H1 (cell line): ENCODE measurements around the gene DDX55. TPM values are rescaled to one million over a fixed set of nuclear protein-coding genes. Genes with fewer than 3 reads are reported as not detected.

Source experiments
- CTCF ChIA-PET: fragments of 300-600 bp; sonication (Branson Sonifier 250); formaldehyde crosslinking; loops from one replicate; lab custom pipeline; 2021; ENCODE audit not compliant: partially characterized antibody; lab: Charles Lee
- POLR2A ChIA-PET: fragments of 300-600 bp; sonication (Branson Sonifier 250); formaldehyde crosslinking; loops from one replicate; lab custom pipeline; 2021; ENCODE audit warnings: inconsistent platforms; ENCODE audit not compliant: partially characterized antibody; lab: Charles Lee
- DNase-seq, 2 experiments: peaks; one replicate each; pipeline versions ENCODE4 v3.0.0 to v3.0.0-alpha.2; 2010 to 2022; ENCODE audit warnings: low spot score in 2 of 2, low read depth in 1 of 2, mixed read lengths in 1 of 2
- FAIRE-seq: peaks from 2 replicates; lab custom pipeline; 2011; peaks lifted over from hg19 to GRCh38; lab: Jason Lieb, UNC
- H2AFZ ChIP-seq: 2 replicates; pipeline ENCODE4 v1.8.1; 2012; ENCODE audit warnings: low read length, inconsistent platforms
- H2AK5ac ChIP-seq: 2 replicates; pipeline ENCODE4 v1.6.1; 2013; ENCODE audit warnings: low read depth, low read length
- H2BK120ac ChIP-seq: replicated peaks from 2 replicates; pipeline ENCODE3; 2013; ENCODE audit warnings: low read depth, low read length, inconsistent platforms
- H2BK12ac ChIP-seq: 2 replicates; pipeline ENCODE4 v1.6.1; 2013; ENCODE audit warnings: low read depth, low read length
- H2BK15ac ChIP-seq: 2 replicates; pipeline ENCODE4 v1.6.1; 2013; ENCODE audit warnings: low read length
- H2BK20ac ChIP-seq: 2 replicates; pipeline ENCODE4 v1.6.1; 2013; ENCODE audit warnings: low read length
- H2BK5ac ChIP-seq: 2 replicates; pipeline ENCODE4 v1.6.1; 2013; ENCODE audit warnings: low read depth, low read length
- H3K14ac ChIP-seq: 2 replicates; pipeline ENCODE4 v1.6.1; 2013; ENCODE audit warnings: inconsistent platforms; ENCODE audit not compliant: insufficient read length
- H3K18ac ChIP-seq: 2 replicates; pipeline ENCODE4 v1.6.1; 2013; ENCODE audit warnings: low read length; ENCODE audit errors: extremely low read depth
- H3K23ac ChIP-seq: 2 replicates; pipeline ENCODE4 v1.6.1; 2013; ENCODE audit warnings: inconsistent platforms; ENCODE audit not compliant: insufficient read length
- H3K23me2 ChIP-seq: 2 replicates; pipeline ENCODE4 v1.6.1; 2013; ENCODE audit warnings: low read depth, low read length
- H3K27ac ChIP-seq: 2 replicates; pipeline ENCODE4 v1.6.1; 2011; ENCODE audit warnings: low read depth, low read length, inconsistent platforms
- H3K27me3 ChIP-seq, 4 experiments: replicated peaks in 1 of 4; 1 replicate in 1 of 4; 2 replicates in 3 of 4; pipeline versions ENCODE4 v1.6.1 to v1.8.1; 2011 to 2013; ENCODE audit warnings: low read length in 3 of 4, mild to moderate bottlenecking in 3 of 4, inconsistent platforms in 2 of 4, mixed read lengths in 2 of 4, moderate library complexity in 1 of 4; ENCODE audit not compliant: control insufficient read depth in 3 of 4, insufficient read depth in 3 of 4; ENCODE audit errors: extremely low read depth in 1 of 4
- H3K36me3 ChIP-seq, 4 experiments: 2 replicates each; pipeline versions ENCODE4 v1.6.1 to v1.8.1; 2011 to 2013; ENCODE audit warnings: mild to moderate bottlenecking in 4 of 4, low read length in 3 of 4, moderate library complexity in 2 of 4, control low read depth in 1 of 4, inconsistent platforms in 1 of 4; ENCODE audit not compliant: insufficient read depth in 4 of 4, control insufficient read depth in 2 of 4
- H3K4ac ChIP-seq: replicated peaks from 2 replicates; pipeline ENCODE3; 2013; ENCODE audit warnings: low read length, low read depth, mixed read lengths, inconsistent platforms; ENCODE audit not compliant: insufficient read length
- H3K4me1 ChIP-seq, 4 experiments: replicated peaks in 1 of 4; 1 replicate in 1 of 4; 2 replicates in 3 of 4; pipeline versions ENCODE4 v1.6.1 to v1.8.1; 2011 to 2013; ENCODE audit warnings: low read length in 3 of 4, inconsistent platforms in 2 of 4, mixed read lengths in 1 of 4; ENCODE audit not compliant: insufficient read depth in 4 of 4, control insufficient read depth in 3 of 4
- H3K4me2 ChIP-seq, 2 experiments: 2 replicates each; pipeline versions ENCODE4 v1.6.1 to v1.8.1; 2011 to 2013; ENCODE audit warnings: low read depth in 2 of 2, low read length in 2 of 2, control low read depth in 1 of 2, inconsistent platforms in 1 of 2, mild to moderate bottlenecking in 1 of 2; ENCODE audit not compliant: insufficient read depth in 1 of 2
- H3K4me3 ChIP-seq, 4 experiments: fragments of 200-600, 300-600 bp in 1 of 4; sonication (generic), shearing (Covaris generic), sonication (Bioruptor Twin) in 1 of 4; 2 replicates each; pipeline versions ENCODE4 v1.5.1 to v1.8.1; 2011 to 2016; ENCODE audit warnings: low read length in 4 of 4, low read depth in 3 of 4, control low read depth in 2 of 4, inconsistent platforms in 2 of 4, mild to moderate bottlenecking in 2 of 4, mixed read lengths in 1 of 4, moderate library complexity in 1 of 4; ENCODE audit not compliant: insufficient read depth in 2 of 4; ENCODE audit errors: extremely low read depth in 1 of 4
- H3K56ac ChIP-seq: replicated peaks from 2 replicates; pipeline ENCODE3; 2013; ENCODE audit warnings: low read depth, mild to moderate bottlenecking, mixed read lengths, low read length, inconsistent platforms; ENCODE audit not compliant: insufficient read length
- H3K79me1 ChIP-seq: 2 replicates; pipeline ENCODE4 v1.6.1; 2013; ENCODE audit warnings: low read depth, low read length, control low read depth
- H3K79me2 ChIP-seq, 2 experiments: 2 replicates each; pipeline versions ENCODE4 v1.6.1 to v1.8.1; 2012 to 2013; ENCODE audit warnings: low read length in 2 of 2, mild to moderate bottlenecking in 2 of 2, inconsistent platforms in 1 of 2; ENCODE audit not compliant: insufficient read depth in 2 of 2, control insufficient read depth in 1 of 2
- H3K9ac ChIP-seq, 4 experiments: replicated peaks in 1 of 4; 1 replicate in 1 of 4; 2 replicates in 3 of 4; pipeline versions ENCODE4 v1.6.1 to v1.8.1; 2011 to 2013; ENCODE audit warnings: low read depth in 3 of 4, low read length in 3 of 4, control low read depth in 2 of 4, mild to moderate bottlenecking in 2 of 4, moderate library complexity in 2 of 4, inconsistent platforms in 1 of 4; ENCODE audit errors: extremely low read depth in 1 of 4
- H3K9me3 ChIP-seq, 2 experiments: 2 replicates each; pipeline versions ENCODE4 v1.6.1 to v1.8.1; 2012 to 2013; ENCODE audit warnings: mild to moderate bottlenecking in 2 of 2, moderate library complexity in 2 of 2, control low read depth in 1 of 2, inconsistent platforms in 1 of 2, low read depth in 1 of 2, low read length in 1 of 2, mixed read lengths in 1 of 2; ENCODE audit not compliant: insufficient read depth in 2 of 2
- H4K20me1 ChIP-seq, 2 experiments: replicated peaks in 1 of 2; 2 replicates each; pipeline versions ENCODE3 to v1.8.1; 2011 to 2013; ENCODE audit warnings: inconsistent platforms in 2 of 2, low read length in 2 of 2, mild to moderate bottlenecking in 1 of 2; ENCODE audit not compliant: insufficient read depth in 2 of 2, control insufficient read depth in 1 of 2
- H4K5ac ChIP-seq: 2 replicates; pipeline ENCODE4 v1.6.1; 2013; ENCODE audit warnings: low read length, low read depth, mixed read lengths, inconsistent platforms; ENCODE audit not compliant: insufficient read length
- H4K8ac ChIP-seq: 2 replicates; pipeline ENCODE4 v1.8.0; 2013; ENCODE audit warnings: mild to moderate bottlenecking, moderate library complexity, low read length, inconsistent platforms; ENCODE audit not compliant: insufficient read depth; ENCODE audit errors: extremely low read depth
- H4K91ac ChIP-seq: replicated peaks from 2 replicates; pipeline ENCODE3; 2013; ENCODE audit warnings: low read length, mixed read lengths, inconsistent platforms; ENCODE audit not compliant: insufficient read length
- CTBP2 ChIP-seq: IDR thresholded peaks from 2 replicates; pipeline ENCODE4 v1.7.0; 2011; ENCODE audit warnings: borderline replicate concordance, mild to moderate bottlenecking, moderate library complexity, mixed read lengths, low read length; ENCODE audit not compliant: insufficient read depth, insufficient read length
- FOSL1 ChIP-seq: IDR thresholded peaks from 2 replicates; pipeline ENCODE4 v1.6.1; 2011; ENCODE audit warnings: mild to moderate bottlenecking, low read depth, low read length, moderate library complexity; ENCODE audit not compliant: insufficient read depth
- KDM1A ChIP-seq: fragments of 200-600, 300-600 bp; sonication (generic); IDR thresholded peaks from 2 replicates; pipeline ENCODE4 v1.7.1; 2016; ENCODE audit warnings: mild to moderate bottlenecking, low read length, borderline replicate concordance
- NANOG ChIP-seq: IDR thresholded peaks from 2 replicates; pipeline ENCODE4 v1.6.1; 2011; ENCODE audit warnings: low read length, low read depth, mild to moderate bottlenecking, inconsistent platforms; ENCODE audit not compliant: insufficient read depth, poor library complexity, severe bottlenecking
- SRF ChIP-seq: IDR thresholded peaks from 2 replicates; pipeline ENCODE4 v1.6.1; 2011; ENCODE audit warnings: mild to moderate bottlenecking, low read depth, low read length, moderate library complexity
- TEAD4 ChIP-seq: IDR thresholded peaks from 2 replicates; pipeline ENCODE4 v1.6.1; 2012; ENCODE audit warnings: low read depth, low read length, inconsistent platforms, mixed read lengths
- WGBS, 2 experiments: shearing (Covaris generic) in 1 of 2; methylation state at CpG; one replicate each; pipeline versions ENCODE4 v1.1.6 to v1.1.7; 2013 to 2015; ENCODE audit warnings: low lambda C conversion rate in 2 of 2, mixed read lengths in 2 of 2, inconsistent platforms in 1 of 2, low coverage in 1 of 2, missing lambda C conversion rate in 1 of 2; ENCODE audit not compliant: insufficient replicate concordance in 2 of 2, insufficient coverage in 1 of 2, insufficient read length in 1 of 2; ENCODE audit errors: extremely low coverage in 1 of 2, missing lambda C conversion rate in 1 of 2; 5-methylcytosine and 5-hydroxymethylcytosine counted together
- polyA plus RNA-seq, 7 experiments: library from polyadenylated mRNA; depleted of rRNA in 3 of 7; stranded (reverse) in 5 of 7; unstranded in 2 of 7; fragments of >200 nt in 5 of 7; fragments of 200-250 nt in 2 of 7; gene quantifications; 1 replicate in 5 of 7; 2 replicates in 1 of 7; 4 replicates in 1 of 7; pipeline versions ENCODE4 v1.2.1 to v1.2.3, GENCODE V29; 2011 to 2013; ENCODE audit warnings: missing spikeins in 2 of 7, mixed read lengths in 2 of 7
- total RNA-seq: library from RNA; stranded (reverse); fragmentation: NEBNext Ultra II Directional; extraction: Animal tissue kit (Norgen Biotek cat#: 25700); gene quantifications from 2 replicates; pipeline ENCODE4 v1.2.1, GENCODE V29; 2021

DDX55 gene
- total and polyA plus RNA-seq, 2 of the 8 experiments (the other 6 are each of a cell fraction or from before 2014, with no cell fraction given): 25.8 to 37.7 TPM

DNA sequence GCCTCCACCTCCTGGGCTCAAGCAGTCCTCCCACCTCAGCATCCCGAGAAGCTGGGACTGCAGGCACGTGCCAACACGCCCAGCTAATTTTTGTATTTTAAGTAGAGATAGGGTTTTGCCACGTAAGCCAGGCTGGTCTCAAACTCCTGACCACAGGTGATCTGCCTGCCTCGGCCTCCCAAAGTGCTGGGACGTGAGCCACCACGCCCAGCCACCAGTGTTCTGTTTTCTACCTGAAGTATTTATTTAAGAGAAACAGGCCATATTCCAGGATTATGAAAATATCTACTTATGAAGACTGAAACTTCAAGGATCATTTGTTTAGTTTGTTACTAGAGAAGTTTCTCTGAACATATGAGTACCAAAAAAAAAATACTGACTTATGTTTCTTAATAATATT, 42.0 kb downstream of the DDX55 start:
- Histone ChIP-seq H3K79me1 (peaks cover 2% of the 10 kb centered on the region), H2BK20ac (no peak overlapping the region), H2BK120ac (no peak overlapping the region), H3K23ac (no peak overlapping the region), H3K4me3 (no peak overlapping the region), H4K8ac (no peak overlapping the region), H3K4me2 (no peak overlapping the region), H2BK5ac (no peak overlapping the region), H3K56ac (no peak overlapping the region), H3K27ac (no peak overlapping the region), H2BK12ac (no peak overlapping the region), H4K91ac (no peak overlapping the region), H3K27me3 (no peaks in the 10 kb centered on the region), H2AFZ (no peak overlapping the region), H2BK15ac (no peak overlapping the region), H3K79me2 (peaks cover 0 to 3% of the 10 kb centered on the region in 2 experiments; a peak in 1 of 4 replicates), H3K9ac (no peak overlapping the region), H3K9me3 (no peaks in the 10 kb centered on the region), H3K23me2 (no peaks in the 10 kb centered on the region), H4K5ac (no peak overlapping the region), H3K36me3 (peaks cover 8 to 28% (median 18%) of the 10 kb centered on the region in 4 experiments; a peak in 7 of 8 replicates), H2AK5ac (no peak overlapping the region), H4K20me1 (peaks cover 2% of the 10 kb centered on the region in 2 experiments), H3K18ac (no peak overlapping the region), H3K4me1 (no peaks in the 10 kb centered on the region), H3K4ac (no peak overlapping the region), H3K14ac (no peak overlapping the region)
- ChIA-PET POLR2A (interaction anchor here (2.8 kb wide), 1 partner anchor 22 kb away, joined by 8 read pairs; no protein-coding TSS in a partner anchor), CTCF (no interaction called here)
- no peak for DNase-seq
- 97% methylated on average over 7 of the region's 7 CpGs; no CpG with 5 or more reads in 1 of the 2 experiments for WGBS, 2 experiments
- FAIRE-seq: no peak
- TF ChIP-seq FOSL1: no peak
- no peak for TF ChIP-seq KDM1A
- TF ChIP-seq TEAD4: no peak
- no peak for TF ChIP-seq SRF
- TF ChIP-seq CTBP2: no peak
- TF ChIP-seq NANOG: no peak
